Omental fat pad (tissue), 4 donors: ENCODE data around the gene APOC1. TPM values are rescaled to one million over a fixed set of nuclear protein-coding genes. Genes with fewer than 3 reads are reported as not detected.

Source experiments
- ATAC-seq: fragments of 150-250 bp; one replicate; pipeline ENCODE4 v1.9.1; 2016; ENCODE audit warnings: mild to moderate bottlenecking, moderate library complexity; ENCODE audit not compliant: low FRiP score
- DNase-seq: peaks from one replicate; pipeline ENCODE4 v3.0.0-alpha.2; 2019; ENCODE audit warnings: low spot score
- total RNA-seq, 4 donors: library from RNA; depleted of rRNA; stranded (reverse); fragments of >200 nt; gene quantifications; one replicate each; pipeline ENCODE4 v1.1.0, GENCODE V29; 2016
- TF ChIP-seq, protein P1 (sequence below), 3 donors: fragments of 450-650 bp; IDR thresholded peaks; one replicate each; pipeline ENCODE4 v1.5.1; 2016 to 2017; ENCODE audit warnings: antibody characterized with exemption in 3 of 3, mild to moderate bottlenecking in 3 of 3, moderate library complexity in 2 of 3

The APOC1 gene
- total RNA-seq, 4 donors from 2014 or later: 12.3 to 121 (median 21.8) TPM

DNA sequence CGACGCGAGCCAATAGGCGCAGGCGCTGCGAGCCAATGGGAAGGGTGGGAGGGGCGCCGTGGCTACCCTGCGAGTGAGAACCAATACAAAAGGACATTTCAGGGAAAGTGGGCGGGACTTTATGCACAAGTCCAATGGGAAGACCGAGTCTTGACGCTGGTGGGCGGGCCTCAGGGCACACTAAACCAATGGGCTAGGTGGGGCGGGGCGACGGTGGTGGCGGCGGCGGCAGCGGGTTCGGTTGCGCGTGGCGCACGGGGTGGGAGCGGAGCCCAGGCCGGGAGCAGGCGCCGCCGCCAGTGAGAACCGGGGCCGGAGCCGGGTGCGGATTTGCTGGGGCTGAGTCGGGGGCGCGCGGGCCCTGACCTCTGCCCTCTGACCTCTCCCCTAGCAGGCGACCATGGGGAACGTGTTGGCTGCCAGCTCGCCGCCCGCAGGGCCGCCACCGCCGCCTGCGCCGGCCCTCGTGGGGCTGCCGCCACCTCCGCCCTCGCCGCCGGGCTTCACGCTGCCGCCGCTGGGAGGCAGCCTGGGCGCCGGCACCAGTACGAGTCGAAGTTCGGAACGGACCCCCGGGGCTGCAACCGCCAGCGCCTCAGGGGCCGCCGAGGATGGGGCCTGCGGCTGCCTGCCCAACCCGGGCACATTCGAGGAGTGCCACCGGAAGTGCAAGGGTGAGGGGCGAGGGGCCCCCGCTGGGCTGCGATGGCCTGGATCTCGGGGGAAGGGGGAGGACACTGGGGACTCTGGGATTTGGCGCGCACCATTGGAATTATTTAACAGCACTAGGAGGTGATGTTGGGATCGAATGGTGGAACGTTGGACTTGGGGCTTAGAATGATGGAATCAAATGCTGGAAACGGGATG, 23.2 kb upstream of the APOC1 start, which contains the start of gene TOMM40:
TOMM40 (plus strand) TSS at position 239 of the 867 bp plus-strand sequence; CDS start at position 401, 162 bp downstream.
- ATAC-seq (no peak), DNase-seq (peak; percentile 99)
- TF ChIP-seq, protein P1, sequence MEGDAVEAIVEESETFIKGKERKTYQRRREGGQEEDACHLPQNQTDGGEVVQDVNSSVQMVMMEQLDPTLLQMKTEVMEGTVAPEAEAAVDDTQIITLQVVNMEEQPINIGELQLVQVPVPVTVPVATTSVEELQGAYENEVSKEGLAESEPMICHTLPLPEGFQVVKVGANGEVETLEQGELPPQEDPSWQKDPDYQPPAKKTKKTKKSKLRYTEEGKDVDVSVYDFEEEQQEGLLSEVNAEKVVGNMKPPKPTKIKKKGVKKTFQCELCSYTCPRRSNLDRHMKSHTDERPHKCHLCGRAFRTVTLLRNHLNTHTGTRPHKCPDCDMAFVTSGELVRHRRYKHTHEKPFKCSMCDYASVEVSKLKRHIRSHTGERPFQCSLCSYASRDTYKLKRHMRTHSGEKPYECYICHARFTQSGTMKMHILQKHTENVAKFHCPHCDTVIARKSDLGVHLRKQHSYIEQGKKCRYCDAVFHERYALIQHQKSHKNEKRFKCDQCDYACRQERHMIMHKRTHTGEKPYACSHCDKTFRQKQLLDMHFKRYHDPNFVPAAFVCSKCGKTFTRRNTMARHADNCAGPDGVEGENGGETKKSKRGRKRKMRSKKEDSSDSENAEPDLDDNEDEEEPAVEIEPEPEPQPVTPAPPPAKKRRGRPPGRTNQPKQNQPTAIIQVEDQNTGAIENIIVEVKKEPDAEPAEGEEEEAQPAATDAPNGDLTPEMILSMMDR (IDR thresholded peaks at IDR 0.05): no peak

GRCh38 chr19:44892932-44893331, 21.5 kb upstream of the APOC1 start:
- DNase-seq (no peak), ATAC-seq (no peak)
- TF ChIP-seq, protein P1 (IDR thresholded peaks at IDR 0.05): no peak

DNA sequence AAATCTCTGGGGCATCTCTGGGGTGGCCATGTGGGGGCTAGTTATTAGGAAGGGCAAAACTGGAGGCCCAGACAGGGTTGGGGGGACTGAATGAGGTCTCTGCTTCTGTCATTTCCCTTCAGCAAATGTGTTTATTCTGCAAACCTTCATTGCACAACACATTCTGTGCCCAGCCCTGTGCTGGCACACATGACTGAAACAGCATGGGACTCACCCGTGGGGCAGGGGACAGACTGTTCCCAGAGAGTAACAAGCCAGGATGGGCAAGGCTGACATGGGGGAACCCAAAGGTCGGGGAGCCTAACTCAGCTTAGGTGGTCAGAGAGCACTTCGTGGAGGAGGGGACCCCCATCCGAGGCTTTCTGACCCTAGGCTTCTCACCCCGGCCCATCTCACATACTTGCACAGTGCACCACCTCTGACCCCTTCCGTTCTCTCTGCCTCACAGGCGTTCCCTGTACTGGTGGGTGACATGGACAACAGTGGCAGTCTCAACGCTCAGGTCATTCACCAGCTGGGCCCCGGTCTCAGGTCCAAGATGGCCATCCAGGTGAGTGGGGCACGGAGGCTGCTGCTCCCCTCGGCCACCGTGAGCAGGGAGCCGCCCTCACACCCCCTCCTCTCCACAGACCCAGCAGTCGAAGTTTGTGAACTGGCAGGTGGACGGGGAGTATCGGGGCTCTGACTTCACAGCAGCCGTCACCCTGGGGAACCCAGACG, 20.9 kb upstream of the APOC1 start:
- TF ChIP-seq, protein P1 (IDR thresholded peaks at IDR 0.05): no peak
- DNase-seq: no peak
- no peak for ATAC-seq

GRCh38 chr19:44894052-44894400, 20.4 kb upstream of the APOC1 start:
- TF ChIP-seq, protein P1 (IDR thresholded peaks at IDR 0.05): no peak
- DNase-seq (no peak), ATAC-seq (no peak)

GRCh38 chr19:44894946-44895345, 19.5 kb upstream of the APOC1 start:
- DNase-seq (no peak), ATAC-seq (no peak)
- TF ChIP-seq, protein P1 (IDR thresholded peaks at IDR 0.05): no peak

DNA sequence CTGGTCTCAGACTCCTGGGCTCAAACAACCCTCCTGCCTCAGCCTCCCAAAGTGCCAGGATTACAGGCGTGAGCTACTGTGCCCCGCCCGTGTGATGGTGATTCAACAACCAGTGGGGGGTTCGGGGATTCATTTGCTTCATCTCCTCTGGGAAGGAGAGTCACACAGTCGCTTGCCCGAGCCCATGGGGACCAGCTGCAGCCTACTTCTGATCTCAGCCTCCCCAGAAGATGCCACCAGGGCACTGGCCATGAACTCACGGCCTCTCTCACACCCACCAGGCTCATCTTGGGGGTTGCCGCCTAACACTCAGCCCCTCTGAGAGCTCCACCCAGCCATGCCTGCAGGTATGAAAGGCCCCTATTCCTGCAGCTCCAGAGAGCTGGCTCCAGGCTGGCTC, 16.6 kb upstream of the APOC1 start:
- no peak for DNase-seq
- ATAC-seq: no peak
- TF ChIP-seq, protein P1 (IDR thresholded peaks at IDR 0.05): no peak
